ENCODE measurements around the gene CEACAM5.

- TF ChIP-seq POLR2AphosphoS5 (IDR thresholded peaks at IDR 0.05) (no peak), CTCF (IDR thresholded peaks at IDR 0.05) (no peak)
Observed at GRCh38 chr19:41697198-41697855, 11.1 kb upstream of the CEACAM5 start.

Data from transverse colon (tissue), 4 donors.